HL-60 (cell line): ENCODE measurements around the gene SSTR5.

ENCODE experiments used
- GABPA ChIP-seq: IDR thresholded peaks from 2 replicates; pipeline ENCODE4 v1.6.1; 2012; ENCODE audit warnings: low read depth
- POLR2AphosphoS5 ChIP-seq: IDR thresholded peaks from 2 replicates; pipeline ENCODE4 v1.6.1; 2012; ENCODE audit warnings: low read depth
- SPI1 ChIP-seq: IDR thresholded peaks from 2 replicates; pipeline ENCODE4 v1.6.1; 2012; ENCODE audit warnings: low read depth, mild to moderate bottlenecking, borderline replicate concordance
- TF ChIP-seq, protein P1 (sequence below): IDR thresholded peaks from 2 replicates; pipeline ENCODE4 v1.6.1; 2012; ENCODE audit warnings: low read depth; ENCODE audit not compliant: insufficient replicate concordance
- TF ChIP-seq, protein P2 (sequence below): IDR thresholded peaks from one replicate; pipeline ENCODE4 v1.5.1; 2011; ENCODE audit warnings: low read length, control low read depth, inconsistent platforms; ENCODE audit not compliant: insufficient read depth

DNA sequence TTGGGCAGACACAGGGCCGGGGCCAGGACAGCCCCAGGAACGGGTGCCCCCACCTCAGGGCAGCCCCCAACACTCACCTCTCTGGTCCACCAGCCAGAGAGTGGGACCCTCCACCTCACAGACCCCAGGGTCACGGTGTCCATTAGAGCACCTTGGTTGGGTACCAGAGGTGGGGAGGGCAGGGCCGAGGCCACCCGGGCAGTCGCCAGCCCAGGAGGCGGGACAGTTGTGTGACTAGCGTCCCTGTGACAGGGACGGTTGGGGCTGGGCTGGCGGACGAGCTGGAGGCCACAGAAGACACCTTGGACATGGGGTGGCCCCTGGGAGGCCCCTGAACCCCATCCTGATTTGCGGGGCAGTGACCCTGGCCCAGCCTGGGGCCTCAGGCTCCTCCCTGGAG lies 35.2 kb downstream of the SSTR5 start:
- TF ChIP-seq, protein P1, sequence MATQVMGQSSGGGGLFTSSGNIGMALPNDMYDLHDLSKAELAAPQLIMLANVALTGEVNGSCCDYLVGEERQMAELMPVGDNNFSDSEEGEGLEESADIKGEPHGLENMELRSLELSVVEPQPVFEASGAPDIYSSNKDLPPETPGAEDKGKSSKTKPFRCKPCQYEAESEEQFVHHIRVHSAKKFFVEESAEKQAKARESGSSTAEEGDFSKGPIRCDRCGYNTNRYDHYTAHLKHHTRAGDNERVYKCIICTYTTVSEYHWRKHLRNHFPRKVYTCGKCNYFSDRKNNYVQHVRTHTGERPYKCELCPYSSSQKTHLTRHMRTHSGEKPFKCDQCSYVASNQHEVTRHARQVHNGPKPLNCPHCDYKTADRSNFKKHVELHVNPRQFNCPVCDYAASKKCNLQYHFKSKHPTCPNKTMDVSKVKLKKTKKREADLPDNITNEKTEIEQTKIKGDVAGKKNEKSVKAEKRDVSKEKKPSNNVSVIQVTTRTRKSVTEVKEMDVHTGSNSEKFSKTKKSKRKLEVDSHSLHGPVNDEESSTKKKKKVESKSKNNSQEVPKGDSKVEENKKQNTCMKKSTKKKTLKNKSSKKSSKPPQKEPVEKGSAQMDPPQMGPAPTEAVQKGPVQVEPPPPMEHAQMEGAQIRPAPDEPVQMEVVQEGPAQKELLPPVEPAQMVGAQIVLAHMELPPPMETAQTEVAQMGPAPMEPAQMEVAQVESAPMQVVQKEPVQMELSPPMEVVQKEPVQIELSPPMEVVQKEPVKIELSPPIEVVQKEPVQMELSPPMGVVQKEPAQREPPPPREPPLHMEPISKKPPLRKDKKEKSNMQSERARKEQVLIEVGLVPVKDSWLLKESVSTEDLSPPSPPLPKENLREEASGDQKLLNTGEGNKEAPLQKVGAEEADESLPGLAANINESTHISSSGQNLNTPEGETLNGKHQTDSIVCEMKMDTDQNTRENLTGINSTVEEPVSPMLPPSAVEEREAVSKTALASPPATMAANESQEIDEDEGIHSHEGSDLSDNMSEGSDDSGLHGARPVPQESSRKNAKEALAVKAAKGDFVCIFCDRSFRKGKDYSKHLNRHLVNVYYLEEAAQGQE: no peak
- TF ChIP-seq POLR2AphosphoS5: no peak
- TF ChIP-seq, protein P2, sequence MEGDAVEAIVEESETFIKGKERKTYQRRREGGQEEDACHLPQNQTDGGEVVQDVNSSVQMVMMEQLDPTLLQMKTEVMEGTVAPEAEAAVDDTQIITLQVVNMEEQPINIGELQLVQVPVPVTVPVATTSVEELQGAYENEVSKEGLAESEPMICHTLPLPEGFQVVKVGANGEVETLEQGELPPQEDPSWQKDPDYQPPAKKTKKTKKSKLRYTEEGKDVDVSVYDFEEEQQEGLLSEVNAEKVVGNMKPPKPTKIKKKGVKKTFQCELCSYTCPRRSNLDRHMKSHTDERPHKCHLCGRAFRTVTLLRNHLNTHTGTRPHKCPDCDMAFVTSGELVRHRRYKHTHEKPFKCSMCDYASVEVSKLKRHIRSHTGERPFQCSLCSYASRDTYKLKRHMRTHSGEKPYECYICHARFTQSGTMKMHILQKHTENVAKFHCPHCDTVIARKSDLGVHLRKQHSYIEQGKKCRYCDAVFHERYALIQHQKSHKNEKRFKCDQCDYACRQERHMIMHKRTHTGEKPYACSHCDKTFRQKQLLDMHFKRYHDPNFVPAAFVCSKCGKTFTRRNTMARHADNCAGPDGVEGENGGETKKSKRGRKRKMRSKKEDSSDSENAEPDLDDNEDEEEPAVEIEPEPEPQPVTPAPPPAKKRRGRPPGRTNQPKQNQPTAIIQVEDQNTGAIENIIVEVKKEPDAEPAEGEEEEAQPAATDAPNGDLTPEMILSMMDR: no peak
- no peak for TF ChIP-seq GABPA
- no peak for TF ChIP-seq SPI1
